Measurements from ENCODE around the gene ZNF688. TPM values are rescaled to one million over a fixed set of nuclear protein-coding genes. Genes with fewer than 3 reads are reported as not detected.

The ZNF688 gene
- total and polyA plus RNA-seq, 9 of the 15 experiments (the other 6 are each of a cell fraction or from before 2014, with no cell fraction given): 0.48 to 12.9 (median 4.5) TPM

- TF ChIP-seq REST (IDR thresholded peaks at IDR 0.05; ENCODE audit: borderline replicate concordance) (no peak), REST (CRISPR knock-in tag; IDR thresholded peaks at IDR 0.05; ENCODE audit: low read depth) (no peak), KLF1 (tag; IDR thresholded peaks at IDR 0.05) (no peak), ZNF77 (CRISPR knock-in tag; IDR thresholded peaks at IDR 0.05) (no peak), EHMT2 (IDR thresholded peaks at IDR 0.05) (no peak), ZNF586 (CRISPR knock-in tag; conservative IDR thresholded peaks at IDR 0.05) (no peak), YBX1 (IDR thresholded peaks at IDR 0.05) (no peak), ZBTB49 (CRISPR knock-in tag; IDR thresholded peaks at IDR 0.05; ENCODE audit: borderline replicate concordance) (no peak), ZNF696 (CRISPR knock-in tag; conservative IDR thresholded peaks at IDR 0.05) (no peak), MEF2D (tag; conservative IDR thresholded peaks at IDR 0.05; ENCODE audit: low read depth) (no peak), ADNP (tag; IDR thresholded peaks at IDR 0.05) (no peak), POLR2G (IDR thresholded peaks at IDR 0.05; ENCODE audit: low read depth, low read length) (no peak), USF1 (CRISPR knock-in tag; IDR thresholded peaks at IDR 0.05) (no peak), POLR2B (IDR thresholded peaks at IDR 0.05; ENCODE audit: low read depth, partially characterized antibody) (peak; percentile 77), E2F3 (CRISPR knock-in tag; IDR thresholded peaks at IDR 0.05) (no peak), HDGF (IDR thresholded peaks at IDR 0.05) (0 out of 2 replicates have a peak, but pooled peaks have one; percentile 71), MITF (IDR thresholded peaks at IDR 0.05) (peak; percentile 30; the same call in 1 of the 2 replicates)
Measured at GRCh38 chr16:30535106-30535776, 36.3 kb downstream of the ZNF688 start (continued).
